ENCODE results near the gene WASF3.

WASF3 gene

DNA sequence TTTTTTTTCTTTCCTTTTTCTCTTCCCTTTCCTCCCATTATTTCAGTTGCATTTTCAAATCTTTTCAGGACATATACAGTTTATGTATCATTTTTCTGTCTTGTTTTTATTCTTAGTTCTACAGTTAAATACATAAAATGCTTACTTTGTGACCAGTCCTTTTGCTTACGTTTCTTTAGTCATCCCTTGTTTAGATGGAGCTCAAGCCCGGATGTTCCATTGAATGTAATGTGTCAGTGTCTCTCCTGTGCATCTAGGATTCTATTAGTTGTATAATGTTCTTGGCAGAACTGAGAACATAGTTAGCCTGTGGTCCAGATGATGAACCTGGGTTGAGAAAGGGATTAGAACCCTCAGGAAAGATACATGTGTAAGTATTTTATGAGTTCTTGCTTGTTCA lies 17.8 kb downstream of the WASF3 start:
- Histone ChIP-seq H3K9ac (ENCODE audit: low read length) (no peak overlapping the region), H3K4me3 (ENCODE audit: low read length) (no peak overlapping the region), H3K4me1 (ENCODE audit: control insufficient read depth, insufficient read depth, low read length) (no peaks in the 10 kb centered on the region), H3K9me3 (ENCODE audit: control insufficient read depth, low read length) (no peaks in the 10 kb centered on the region), H3K36me3 (ENCODE audit: control insufficient read depth, insufficient read depth, low read length) (no peaks in the 10 kb centered on the region), H3K27me3 (ENCODE audit: control insufficient read depth, insufficient read depth, low read length) (no peaks in the 10 kb centered on the region)

GRCh38 chr13:26579580-26579979 lies 22.1 kb downstream of the WASF3 start:
- H3K36me3 ChIP-seq (ENCODE audit: control insufficient read depth, insufficient read depth, low read length): no peaks in the 10 kb centered on the region
- no peaks in the 10 kb centered on the region for H3K9me3 ChIP-seq (ENCODE audit: control insufficient read depth, low read length)
- H3K4me1 ChIP-seq (ENCODE audit: control insufficient read depth, insufficient read depth, low read length): no peaks in the 10 kb centered on the region
- H3K27me3 ChIP-seq (ENCODE audit: control insufficient read depth, insufficient read depth, low read length): no peaks in the 10 kb centered on the region
- H3K4me3 ChIP-seq (ENCODE audit: low read length): no peak overlapping the region
- no peak overlapping the region for H3K9ac ChIP-seq (ENCODE audit: low read length)

DNA sequence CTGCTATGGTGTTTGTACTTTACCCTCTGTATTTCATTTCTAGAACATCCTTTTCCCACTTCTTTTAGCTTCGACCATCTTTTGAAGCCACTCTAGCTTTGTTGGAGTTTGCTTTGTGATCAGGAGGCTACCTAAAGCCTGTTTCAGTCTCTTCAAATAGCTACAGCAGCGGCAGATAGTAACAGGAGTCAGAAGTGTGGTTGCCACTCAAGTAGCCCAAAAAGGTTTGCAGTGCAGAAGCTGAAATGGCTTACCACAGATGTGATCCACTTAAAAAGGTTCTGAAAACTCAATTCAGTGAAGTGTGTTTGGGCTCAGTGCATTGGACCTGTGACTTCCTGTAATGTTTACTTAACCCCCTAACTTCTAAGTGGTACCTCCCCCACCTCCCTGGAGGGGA lies 26.2 kb downstream of the WASF3 start:
- Histone ChIP-seq H3K9me3 (ENCODE audit: control insufficient read depth, low read length) (no peaks in the 10 kb centered on the region), H3K9ac (ENCODE audit: low read length) (no peak overlapping the region), H3K4me3 (ENCODE audit: low read length) (no peak overlapping the region), H3K27me3 (ENCODE audit: control insufficient read depth, insufficient read depth, low read length) (no peaks in the 10 kb centered on the region), H3K4me1 (ENCODE audit: control insufficient read depth, insufficient read depth, low read length) (no peaks in the 10 kb centered on the region), H3K36me3 (ENCODE audit: control insufficient read depth, insufficient read depth, low read length) (no peaks in the 10 kb centered on the region)

GRCh38 chr13:26584713-26585112 lies 27.2 kb downstream of the WASF3 start:
- H3K9ac ChIP-seq (ENCODE audit: low read length): no peak overlapping the region
- H3K4me1 ChIP-seq (ENCODE audit: control insufficient read depth, insufficient read depth, low read length): no peaks in the 10 kb centered on the region
- no peak overlapping the region for H3K4me3 ChIP-seq (ENCODE audit: low read length)
- no peaks in the 10 kb centered on the region for H3K9me3 ChIP-seq (ENCODE audit: control insufficient read depth, low read length)
- no peaks in the 10 kb centered on the region for H3K27me3 ChIP-seq (ENCODE audit: control insufficient read depth, insufficient read depth, low read length)
- no peaks in the 10 kb centered on the region for H3K36me3 ChIP-seq (ENCODE audit: control insufficient read depth, insufficient read depth, low read length)

GRCh38 chr13:26585136-26585535 lies 27.7 kb downstream of the WASF3 start:
- H3K27me3 ChIP-seq (ENCODE audit: control insufficient read depth, insufficient read depth, low read length): no peaks in the 10 kb centered on the region
- H3K4me3 ChIP-seq (ENCODE audit: low read length): no peak overlapping the region
- no peaks in the 10 kb centered on the region for H3K4me1 ChIP-seq (ENCODE audit: control insufficient read depth, insufficient read depth, low read length)
- no peaks in the 10 kb centered on the region for H3K9me3 ChIP-seq (ENCODE audit: control insufficient read depth, low read length)
- H3K9ac ChIP-seq (ENCODE audit: low read length): no peak overlapping the region
- H3K36me3 ChIP-seq (ENCODE audit: control insufficient read depth, insufficient read depth, low read length): no peaks in the 10 kb centered on the region

- Histone ChIP-seq H3K4me1 (ENCODE audit: control insufficient read depth, insufficient read depth, low read length) (no peaks in the 10 kb centered on the region), H3K9ac (ENCODE audit: low read length) (no peak overlapping the region), H3K9me3 (ENCODE audit: control insufficient read depth, low read length) (no peaks in the 10 kb centered on the region), H3K4me3 (ENCODE audit: low read length) (no peak overlapping the region), H3K27me3 (ENCODE audit: control insufficient read depth, insufficient read depth, low read length) (no peaks in the 10 kb centered on the region), H3K36me3 (ENCODE audit: control insufficient read depth, insufficient read depth, low read length) (no peaks in the 10 kb centered on the region)
Measured at GRCh38 chr13:26587251-26587650, 29.8 kb downstream of the WASF3 start.

GRCh38 chr13:26589226-26589625 lies 31.7 kb downstream of the WASF3 start:
- Histone ChIP-seq H3K9ac (ENCODE audit: low read length) (no peak overlapping the region), H3K36me3 (ENCODE audit: control insufficient read depth, insufficient read depth, low read length) (no peaks in the 10 kb centered on the region), H3K4me1 (ENCODE audit: control insufficient read depth, insufficient read depth, low read length) (no peaks in the 10 kb centered on the region), H3K27me3 (ENCODE audit: control insufficient read depth, insufficient read depth, low read length) (no peaks in the 10 kb centered on the region), H3K9me3 (ENCODE audit: control insufficient read depth, low read length) (no peaks in the 10 kb centered on the region), H3K4me3 (ENCODE audit: low read length) (no peak overlapping the region)

- Histone ChIP-seq H3K9ac (ENCODE audit: low read length) (no peak overlapping the region), H3K9me3 (ENCODE audit: control insufficient read depth, low read length) (no peaks in the 10 kb centered on the region), H3K4me3 (ENCODE audit: low read length) (no peak overlapping the region), H3K27me3 (ENCODE audit: control insufficient read depth, insufficient read depth, low read length) (no peaks in the 10 kb centered on the region), H3K36me3 (ENCODE audit: control insufficient read depth, insufficient read depth, low read length) (no peaks in the 10 kb centered on the region), H3K4me1 (ENCODE audit: control insufficient read depth, insufficient read depth, low read length) (no peaks in the 10 kb centered on the region)
Measured at GRCh38 chr13:26589754-26590153, 32.3 kb downstream of the WASF3 start.

- Histone ChIP-seq H3K27me3 (ENCODE audit: control insufficient read depth, insufficient read depth, low read length) (no peaks in the 10 kb centered on the region), H3K9ac (ENCODE audit: low read length) (no peak overlapping the region), H3K4me3 (ENCODE audit: low read length) (no peak overlapping the region), H3K36me3 (ENCODE audit: control insufficient read depth, insufficient read depth, low read length) (no peaks in the 10 kb centered on the region), H3K9me3 (ENCODE audit: control insufficient read depth, low read length) (no peaks in the 10 kb centered on the region), H3K4me1 (ENCODE audit: control insufficient read depth, insufficient read depth, low read length) (no peaks in the 10 kb centered on the region)
Measured at GRCh38 chr13:26590379-26590778, 32.9 kb downstream of the WASF3 start.

DNA sequence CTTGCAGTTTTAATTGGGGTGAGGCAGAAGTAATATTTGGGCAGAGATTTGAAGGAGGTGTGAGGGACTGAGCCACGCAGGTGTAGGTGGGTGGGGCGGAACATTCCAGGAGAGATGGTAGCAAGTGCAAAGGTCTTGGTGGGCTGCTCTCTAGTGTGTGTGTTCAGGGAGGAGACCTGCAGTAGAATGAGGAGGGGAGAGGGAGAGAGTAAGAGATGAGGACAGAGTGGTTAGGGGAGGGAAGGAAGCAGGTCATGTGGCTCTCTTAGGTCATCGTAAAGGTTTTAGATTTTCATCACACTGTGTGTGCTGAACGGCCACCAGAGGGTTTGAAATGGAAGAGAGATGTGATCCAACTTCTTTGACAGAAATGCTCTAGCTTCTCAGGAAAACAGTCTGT lies 33.5 kb downstream of the WASF3 start:
- Histone ChIP-seq H3K4me3 (ENCODE audit: low read length) (no peak overlapping the region), H3K27me3 (ENCODE audit: control insufficient read depth, insufficient read depth, low read length) (no peaks in the 10 kb centered on the region), H3K9ac (ENCODE audit: low read length) (no peak overlapping the region), H3K9me3 (ENCODE audit: control insufficient read depth, low read length) (no peaks in the 10 kb centered on the region), H3K4me1 (ENCODE audit: control insufficient read depth, insufficient read depth, low read length) (no peaks in the 10 kb centered on the region), H3K36me3 (ENCODE audit: control insufficient read depth, insufficient read depth, low read length) (no peaks in the 10 kb centered on the region)

DNA sequence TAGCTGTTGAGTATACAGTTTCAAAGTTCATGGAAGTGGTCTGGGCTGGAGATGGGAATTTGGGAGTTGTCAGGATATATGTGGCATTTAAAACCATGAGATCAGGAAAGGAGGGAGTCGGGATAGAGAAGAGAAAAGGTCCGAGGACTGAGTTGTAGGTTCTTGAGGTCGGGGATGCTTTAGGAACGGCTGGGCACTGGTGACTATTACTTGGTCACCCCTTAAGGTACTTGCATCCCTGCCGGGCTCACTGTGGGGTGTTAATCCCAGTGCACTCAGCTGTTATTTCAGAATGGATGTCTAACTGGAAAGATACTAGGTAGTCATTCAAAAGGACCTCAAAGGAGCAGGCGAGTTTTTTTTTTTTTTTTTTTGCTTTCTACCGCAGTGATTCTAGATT lies 34.2 kb downstream of the WASF3 start:
- Histone ChIP-seq H3K36me3 (ENCODE audit: control insufficient read depth, insufficient read depth, low read length) (no peaks in the 10 kb centered on the region), H3K27me3 (ENCODE audit: control insufficient read depth, insufficient read depth, low read length) (no peaks in the 10 kb centered on the region), H3K9me3 (ENCODE audit: control insufficient read depth, low read length) (no peaks in the 10 kb centered on the region), H3K4me3 (ENCODE audit: low read length) (no peak overlapping the region), H3K4me1 (ENCODE audit: control insufficient read depth, insufficient read depth, low read length) (no peaks in the 10 kb centered on the region), H3K9ac (ENCODE audit: low read length) (no peak overlapping the region)

GRCh38 chr13:26593661-26594060 lies 36.2 kb downstream of the WASF3 start:
- no peaks in the 10 kb centered on the region for H3K4me1 ChIP-seq (ENCODE audit: control insufficient read depth, insufficient read depth, low read length)
- H3K4me3 ChIP-seq (ENCODE audit: low read length): no peak overlapping the region
- no peaks in the 10 kb centered on the region for H3K36me3 ChIP-seq (ENCODE audit: control insufficient read depth, insufficient read depth, low read length)
- H3K9me3 ChIP-seq (ENCODE audit: control insufficient read depth, low read length): no peaks in the 10 kb centered on the region
- H3K27me3 ChIP-seq (ENCODE audit: control insufficient read depth, insufficient read depth, low read length): no peaks in the 10 kb centered on the region
- H3K9ac ChIP-seq (ENCODE audit: low read length): no peak overlapping the region

GRCh38 chr13:26594363-26594762 lies 36.9 kb downstream of the WASF3 start:
- Histone ChIP-seq H3K4me3 (ENCODE audit: low read length) (no peak overlapping the region), H3K9me3 (ENCODE audit: control insufficient read depth, low read length) (no peaks in the 10 kb centered on the region), H3K9ac (ENCODE audit: low read length) (no peak overlapping the region), H3K36me3 (ENCODE audit: control insufficient read depth, insufficient read depth, low read length) (no peaks in the 10 kb centered on the region), H3K4me1 (ENCODE audit: control insufficient read depth, insufficient read depth, low read length) (no peaks in the 10 kb centered on the region), H3K27me3 (ENCODE audit: control insufficient read depth, insufficient read depth, low read length) (no peaks in the 10 kb centered on the region)

Measured in mucosa of stomach (tissue), 1 donor.